Neuronal stem cell (in vitro differentiated cells): ENCODE results near the gene TOR1AIP2.
"Not testable (repeated sequence)": the region's sequence is repeated elsewhere in the genome, so short reads cannot be mapped to it uniquely, and the experiment has no call there.

Experiments
- DNase-seq: peaks from one replicate; pipeline ENCODE4 v3.0.0-alpha.2; 2013; ENCODE audit warnings: low spot score
- H2AFZ ChIP-seq: one replicate; pipeline ENCODE4 v1.6.1; 2013; ENCODE audit warnings: mild to moderate bottlenecking, low read length, inconsistent platforms
- H2AK5ac ChIP-seq: 2 replicates; pipeline ENCODE4 v1.6.1; 2013; ENCODE audit warnings: low read depth, mild to moderate bottlenecking, inconsistent platforms, low read length, moderate library complexity, mixed read lengths
- H2BK120ac ChIP-seq: 2 replicates; pipeline ENCODE4 v1.6.1; 2013; ENCODE audit warnings: low read depth, mild to moderate bottlenecking, inconsistent platforms, low read length, moderate library complexity, mixed read lengths
- H2BK12ac ChIP-seq: one replicate; pipeline ENCODE4 v1.6.1; 2013; ENCODE audit warnings: low read length, inconsistent platforms
- H2BK15ac ChIP-seq: 2 replicates; pipeline ENCODE4 v1.6.1; 2013; ENCODE audit warnings: mild to moderate bottlenecking, low read length, inconsistent platforms, mixed read lengths
- H2BK5ac ChIP-seq: one replicate; pipeline ENCODE4 v1.6.1; 2013; ENCODE audit warnings: inconsistent platforms, mild to moderate bottlenecking, low read length, moderate library complexity
- H3K14ac ChIP-seq: one replicate; pipeline ENCODE4 v1.6.1; 2013; ENCODE audit warnings: low read length, inconsistent platforms
- H3K18ac ChIP-seq: 2 replicates; pipeline ENCODE4 v1.6.1; 2013; ENCODE audit warnings: low read length, inconsistent platforms
- H3K23ac ChIP-seq: 2 replicates; pipeline ENCODE4 v1.6.1; 2013; ENCODE audit warnings: low read depth, mild to moderate bottlenecking, mixed read lengths, low read length, inconsistent platforms; ENCODE audit not compliant: poor library complexity
- H3K27ac ChIP-seq: replicated peaks from 3 replicates; pipeline ENCODE4 v1.5.1; 2013; ENCODE audit warnings: low read length, inconsistent platforms
- H3K27me3 ChIP-seq, 3 experiments: 2 replicates each; pipeline ENCODE4 v1.6.1; 2013; ENCODE audit warnings: low read length in 3 of 3, mild to moderate bottlenecking in 2 of 3, inconsistent platforms in 1 of 3, low read depth in 1 of 3, mixed read lengths in 1 of 3, moderate library complexity in 1 of 3; ENCODE audit not compliant: control insufficient read depth in 3 of 3, insufficient read depth in 3 of 3
- H3K36me3 ChIP-seq, 2 donors: replicated peaks in 1 of 2; 2 replicates each; pipeline ENCODE4 v1.6.1; 2013; ENCODE audit warnings: low read length in 2 of 2; ENCODE audit not compliant: control insufficient read depth in 2 of 2, insufficient read depth in 2 of 2
- H3K4ac ChIP-seq: 2 replicates; pipeline ENCODE4 v1.6.1; 2013; ENCODE audit warnings: inconsistent platforms, mild to moderate bottlenecking, low read length, moderate library complexity
- H3K4me1 ChIP-seq, 2 donors: 1 replicate in 1 of 2; 2 replicates in 1 of 2; pipeline ENCODE4 v1.6.1; 2013; ENCODE audit warnings: low read length in 2 of 2, low read depth in 1 of 2; ENCODE audit not compliant: control insufficient read depth in 2 of 2, insufficient read depth in 1 of 2
- H3K4me2 ChIP-seq: one replicate; pipeline ENCODE4 v1.6.1; 2013; ENCODE audit warnings: mild to moderate bottlenecking, low read length, inconsistent platforms; ENCODE audit not compliant: insufficient read depth, poor library complexity, severe bottlenecking
- H3K4me3 ChIP-seq, 2 donors: 2 replicates each; pipeline ENCODE4 v1.5.1; 2013; ENCODE audit warnings: low read length in 2 of 2, mild to moderate bottlenecking in 2 of 2, inconsistent platforms in 1 of 2, moderate library complexity in 1 of 2
- H3K79me1 ChIP-seq: one replicate; pipeline ENCODE4 v1.6.1; 2013; ENCODE audit warnings: low read depth, mild to moderate bottlenecking, inconsistent platforms, low read length, moderate library complexity
- H3K9ac ChIP-seq: one replicate; pipeline ENCODE4 v1.6.1; 2013; ENCODE audit warnings: mild to moderate bottlenecking, low read depth, low read length, inconsistent platforms; ENCODE audit not compliant: poor library complexity
- H3K9me3 ChIP-seq, 2 donors: replicated peaks in 1 of 2; 2 replicates each; pipeline versions ENCODE3 to v1.6.1; 2013; ENCODE audit warnings: low read length in 2 of 2, mild to moderate bottlenecking in 2 of 2, inconsistent platforms in 1 of 2, low read depth in 1 of 2, mixed read lengths in 1 of 2, moderate library complexity in 1 of 2; ENCODE audit not compliant: control insufficient read depth in 2 of 2, insufficient read depth in 1 of 2
- H4K8ac ChIP-seq: one replicate; pipeline ENCODE4 v1.6.1; 2013; ENCODE audit warnings: low read depth, mild to moderate bottlenecking, inconsistent platforms, low read length, moderate library complexity
- H4K91ac ChIP-seq: one replicate; pipeline ENCODE4 v1.6.1; 2013; ENCODE audit warnings: low read length, low read depth, mild to moderate bottlenecking, inconsistent platforms; ENCODE audit not compliant: poor library complexity
- WGBS, 2 donors: extraction: QIAGEN DNeasy Blood & Tissue Kit; methylation state at CpG; one replicate each; pipeline ENCODE4 v1.1.7; 2013; ENCODE audit warnings: missing lambda C conversion rate in 2 of 2, mixed read lengths in 1 of 2; ENCODE audit not compliant: insufficient read length in 2 of 2, insufficient replicate concordance in 1 of 2; ENCODE audit errors: extremely low coverage in 2 of 2; 5-methylcytosine and 5-hydroxymethylcytosine counted together

Gene TOR1AIP2

GRCh38 chr1:179806333-179806732 is 71.3 kb downstream of the TOR1AIP2 start:
- Histone ChIP-seq H3K14ac (no peak overlapping the region), H3K9me3 (no peaks in the 10 kb centered on the region), H3K27me3 (peaks cover 0 to 48% (median 0%) of the 10 kb centered on the region in 3 experiments), H3K27ac (no peak overlapping the region), H2BK5ac (no peak overlapping the region), H3K4ac (no peak overlapping the region), H3K36me3 (no peaks in the 10 kb centered on the region), H2BK120ac (no peak overlapping the region), H3K4me3 (no peak overlapping the region), H2AK5ac (no peak overlapping the region), H3K4me1 (no peaks in the 10 kb centered on the region), H2AFZ (no peak overlapping the region), H4K8ac (no peak overlapping the region), H3K4me2 (no peak overlapping the region), H3K23ac (no peak overlapping the region), H3K79me1 (no peaks in the 10 kb centered on the region), H2BK15ac (no peak overlapping the region), H3K18ac (peak overlapping the region; percentile 45), H2BK12ac (no peak overlapping the region), H3K9ac (no peak overlapping the region), H4K91ac (no peak overlapping the region)
- no peak for DNase-seq
- no CpG with 5 or more reads among the region's 4 CpGs for WGBS, 2 donors

DNA sequence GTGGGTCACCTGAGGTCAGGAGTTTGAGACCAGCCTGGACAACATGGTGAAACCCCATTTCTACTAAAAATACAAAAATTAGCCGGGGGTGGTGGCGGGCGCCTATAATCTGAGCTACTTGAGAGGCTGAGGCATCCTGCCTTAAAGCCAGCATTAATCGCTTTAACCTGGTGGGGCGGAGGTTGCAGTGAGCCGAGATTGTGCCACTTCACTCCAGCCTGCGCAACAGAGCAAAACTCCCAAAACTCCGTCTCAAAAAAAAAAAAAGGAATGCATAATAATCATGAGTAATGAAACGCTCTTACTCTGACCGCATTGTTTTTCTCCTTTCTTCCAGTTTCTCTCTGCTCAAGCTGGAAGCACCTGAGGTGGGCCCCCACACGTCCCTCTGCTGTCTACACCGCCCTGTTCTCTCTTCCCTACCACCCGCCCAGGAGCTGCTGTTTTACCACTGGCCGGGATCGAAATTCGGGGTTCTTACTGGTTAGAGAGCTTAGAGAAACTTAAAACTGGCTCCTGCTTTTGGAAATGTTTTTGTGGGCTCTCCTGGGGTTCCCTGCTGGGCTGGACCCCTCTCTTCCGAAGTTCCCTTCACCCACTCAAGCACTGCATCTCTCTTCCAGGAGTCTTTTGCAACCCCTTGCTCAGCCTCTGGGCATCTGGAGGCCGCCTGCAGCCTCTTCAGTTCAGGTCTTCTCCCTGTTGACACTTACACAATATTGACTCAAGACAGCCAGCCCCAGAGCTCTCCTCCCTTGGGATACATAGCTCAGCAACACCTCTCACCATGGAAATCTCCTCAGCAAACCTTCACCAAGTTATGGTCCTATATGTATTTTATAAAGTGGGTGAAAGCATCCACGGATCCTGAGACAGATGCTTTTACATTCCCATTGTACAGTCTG is 72.1 kb downstream of the TOR1AIP2 start:
- peaks cover 0 to 48% (median 0%) of the 10 kb centered on the region in 3 experiments for H3K27me3 ChIP-seq
- no peak overlapping the region for H3K9ac ChIP-seq
- H3K9me3 ChIP-seq = no peaks in the 10 kb centered on the region
- no peak overlapping the region for H3K4me3 ChIP-seq
- no CpG with 5 or more reads among the region's 19 CpGs for WGBS, 2 donors
- H3K4ac ChIP-seq = no peak overlapping the region
- no peak overlapping the region for H2BK120ac ChIP-seq
- H2AK5ac ChIP-seq = no peak overlapping the region
- H2AFZ ChIP-seq = no peak overlapping the region
- no peak overlapping the region for H3K14ac ChIP-seq
- no peak overlapping the region for H3K27ac ChIP-seq
- DNase-seq = no peak
- no peak overlapping the region for H3K18ac ChIP-seq
- H3K4me2 ChIP-seq = no peak overlapping the region
- no peaks in the 10 kb centered on the region for H3K79me1 ChIP-seq
- H2BK5ac ChIP-seq = no peak overlapping the region
- no peak overlapping the region for H4K91ac ChIP-seq
- no peak overlapping the region for H2BK15ac ChIP-seq
- H4K8ac ChIP-seq = no peak overlapping the region
- H2BK12ac ChIP-seq = no peak overlapping the region
- no peaks in the 10 kb centered on the region for H3K36me3 ChIP-seq
- H3K4me1 ChIP-seq = no peaks in the 10 kb centered on the region
- no peak overlapping the region for H3K23ac ChIP-seq

- peaks cover 0 to 45% (median 0%) of the 10 kb centered on the region in 3 experiments for H3K27me3 ChIP-seq
- H2BK12ac ChIP-seq, H2AFZ ChIP-seq, H3K9ac ChIP-seq, H3K4me3 ChIP-seq, H3K4ac ChIP-seq, H4K8ac ChIP-seq, H2BK15ac ChIP-seq, H3K27ac ChIP-seq, DNase-seq, H2AK5ac ChIP-seq, H3K9me3 ChIP-seq, H3K4me2 ChIP-seq, H2BK120ac ChIP-seq, H4K91ac ChIP-seq, H3K36me3 ChIP-seq, H3K4me1 ChIP-seq, H3K23ac ChIP-seq, H2BK5ac ChIP-seq, H3K79me1 ChIP-seq, H3K14ac ChIP-seq, H3K18ac ChIP-seq: not testable (repeated sequence)
- WGBS, 2 donors = no CpG with 5 or more reads among the region's 2 CpGs
Observed at GRCh38 chr1:179804417-179804816, 73.2 kb downstream of the TOR1AIP2 start.

GRCh38 chr1:179803918-179804317 is 73.7 kb downstream of the TOR1AIP2 start:
- no peak overlapping the region for H3K9ac ChIP-seq
- H3K27me3 ChIP-seq = peaks cover 0 to 45% (median 0%) of the 10 kb centered on the region in 3 experiments
- no peak overlapping the region for H2AK5ac ChIP-seq
- H2BK12ac ChIP-seq = no peak overlapping the region
- H2AFZ ChIP-seq = no peak overlapping the region
- no peak overlapping the region for H4K91ac ChIP-seq
- H3K4me1 ChIP-seq = no peaks in the 10 kb centered on the region
- H3K23ac ChIP-seq = no peak overlapping the region
- no peak overlapping the region for H3K4ac ChIP-seq
- no peak overlapping the region for H4K8ac ChIP-seq
- H3K27ac ChIP-seq = no peak overlapping the region
- no peak overlapping the region for H3K14ac ChIP-seq
- H3K9me3 ChIP-seq = no peaks in the 10 kb centered on the region
- no peak for DNase-seq
- no peak overlapping the region for H2BK15ac ChIP-seq
- H3K4me2 ChIP-seq = no peak overlapping the region
- no peak overlapping the region for H2BK120ac ChIP-seq
- no peak overlapping the region for H3K18ac ChIP-seq
- WGBS, 2 donors = no CpG with 5 or more reads among the region's 1 CpG
- H3K36me3 ChIP-seq = no peaks in the 10 kb centered on the region
- H3K4me3 ChIP-seq = no peak overlapping the region
- H3K79me1 ChIP-seq = no peaks in the 10 kb centered on the region
- no peak overlapping the region for H2BK5ac ChIP-seq
